GM18870 (cell line): ENCODE results near the gene LMOD2.

Experiments
- ATAC-seq: cut with Tn5 transposase; IDR thresholded peaks from one replicate; pipeline ENCODE4 v1.9.1; 2021; ENCODE audit warnings: moderate library complexity; ENCODE audit not compliant: unreplicated experiment

LMOD2 gene

GRCh38 chr7:123666492-123666891, 10.8 kb downstream of the LMOD2 start:
- no peak for ATAC-seq

GRCh38 chr7:123669485-123669884, 13.8 kb downstream of the LMOD2 start:
- no peak for ATAC-seq

DNA sequence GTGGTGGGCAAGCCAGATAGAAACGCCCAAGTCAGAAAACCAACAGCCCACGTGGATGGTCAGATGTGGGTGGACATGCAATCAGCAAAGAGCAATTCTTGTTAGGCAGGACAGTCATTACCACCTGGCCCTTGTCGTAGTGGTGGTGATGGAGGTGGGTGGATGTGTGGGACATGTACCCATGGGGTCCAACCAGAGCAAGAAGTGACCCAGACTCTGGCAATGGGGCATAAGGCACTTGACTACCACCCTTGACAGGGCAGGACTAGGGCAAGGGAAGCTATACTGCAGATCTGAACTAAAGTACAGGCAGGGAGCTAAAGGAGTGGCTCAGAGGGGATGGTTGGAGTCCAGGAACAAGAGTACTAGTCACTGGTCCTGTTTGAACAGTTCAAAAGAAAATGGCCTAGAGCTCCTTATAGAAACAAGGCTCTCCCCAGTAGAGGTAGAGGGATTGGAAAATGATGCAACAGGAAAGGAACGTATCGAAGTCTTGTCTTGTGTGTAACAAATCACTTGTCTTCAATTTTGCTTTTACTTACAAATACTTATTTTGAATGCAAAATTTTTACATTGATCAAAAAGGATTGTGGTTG, 17.6 kb downstream of the LMOD2 start:
- ATAC-seq = no peak

DNA sequence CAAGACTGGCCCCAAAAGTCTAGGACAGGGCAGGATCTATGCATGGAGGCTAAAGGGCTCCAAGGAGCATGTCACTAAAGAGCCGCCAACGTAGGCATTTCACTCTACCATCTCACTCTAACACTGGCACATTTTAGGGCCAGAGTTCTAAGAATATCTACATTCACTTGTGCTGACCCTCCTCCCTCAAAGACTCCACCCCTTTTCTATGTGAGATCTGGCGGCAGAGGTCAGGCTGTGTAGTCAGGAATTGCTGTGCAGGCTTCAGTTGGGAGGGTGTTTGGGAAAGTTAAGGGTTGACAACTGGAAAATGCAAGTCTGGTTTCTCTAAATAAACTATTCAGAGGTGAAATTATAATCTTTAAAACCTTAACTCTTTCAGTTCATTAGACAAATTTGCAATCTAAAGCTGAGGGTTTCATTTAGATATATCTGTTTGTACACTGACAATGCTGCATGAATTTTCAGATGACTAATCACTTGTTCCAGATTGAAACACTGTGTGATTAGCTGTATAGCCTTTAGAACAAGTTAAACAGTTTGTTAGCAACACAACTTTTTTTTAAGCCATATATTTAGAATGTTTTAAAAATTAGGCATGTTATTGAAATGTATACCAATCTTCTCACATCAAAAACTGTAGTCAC, 18.2 kb downstream of the LMOD2 start:
- ATAC-seq = no peak

- no peak for ATAC-seq
Observed at GRCh38 chr7:123674399-123675180, 18.9 kb downstream of the LMOD2 start.

GRCh38 chr7:123675181-123675473, 19.5 kb downstream of the LMOD2 start:
- ATAC-seq = no peak

GRCh38 chr7:123677061-123677715, 21.5 kb downstream of the LMOD2 start:
- ATAC-seq = no peak

DNA sequence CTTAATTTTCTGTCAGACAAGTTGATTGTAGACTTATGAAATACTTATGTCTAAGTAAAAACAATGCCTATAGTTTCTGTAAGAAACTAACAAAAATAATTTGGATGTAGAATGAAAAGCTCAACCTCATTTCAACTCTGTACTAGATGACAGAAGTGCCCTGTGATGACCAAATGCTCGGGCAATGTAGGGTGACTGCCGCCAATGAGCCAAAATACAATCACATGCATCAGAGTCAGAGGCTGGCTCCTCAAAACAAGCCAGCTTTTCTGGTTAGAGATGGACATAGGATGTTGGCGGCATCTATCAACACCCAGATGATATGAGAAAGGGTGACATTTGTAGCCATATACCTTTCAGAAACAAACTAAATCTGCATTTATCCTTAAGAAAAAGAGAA, 23.9 kb downstream of the LMOD2 start:
- ATAC-seq = no peak

DNA sequence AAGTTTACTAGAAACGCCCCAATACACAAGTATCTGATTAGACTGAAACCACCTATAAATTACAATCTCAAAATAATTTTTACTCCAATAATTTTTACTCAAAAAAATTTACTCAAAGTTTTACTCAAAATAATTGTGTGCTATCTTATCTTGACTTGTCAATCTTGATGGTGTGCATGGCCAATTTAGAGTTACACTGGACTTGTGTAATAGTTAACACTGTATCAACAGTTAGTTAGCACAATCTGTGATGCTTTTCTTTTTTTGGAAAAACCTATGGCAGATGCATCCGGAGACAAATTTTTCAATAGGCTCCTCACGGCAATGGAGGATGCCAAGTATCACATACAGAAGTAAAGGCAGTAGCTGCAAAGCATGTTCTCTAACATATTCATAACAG, 24.9 kb downstream of the LMOD2 start:
- no peak for ATAC-seq

DNA sequence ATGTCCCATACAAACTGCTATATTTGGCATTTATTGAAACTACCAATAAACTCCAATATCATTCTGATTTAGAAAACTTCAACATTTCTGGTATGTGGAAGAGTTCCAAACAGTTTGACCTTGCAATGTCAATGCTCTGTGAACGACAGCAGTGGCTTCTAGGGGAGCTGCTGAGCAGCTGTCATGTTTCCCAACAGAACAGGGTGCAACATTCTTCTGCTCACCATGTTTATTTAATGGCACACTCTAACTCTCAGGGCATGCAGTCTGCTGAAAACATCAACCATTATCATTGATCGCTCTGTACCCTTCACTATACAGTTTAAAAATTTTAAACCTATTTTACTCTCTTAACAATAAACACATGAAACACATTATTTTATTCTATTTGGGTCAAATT, 25.9 kb downstream of the LMOD2 start:
- ATAC-seq = no peak

- ATAC-seq = peak; percentile 63
Observed at GRCh38 chr7:123682690-123683089, 27.0 kb downstream of the LMOD2 start.

DNA sequence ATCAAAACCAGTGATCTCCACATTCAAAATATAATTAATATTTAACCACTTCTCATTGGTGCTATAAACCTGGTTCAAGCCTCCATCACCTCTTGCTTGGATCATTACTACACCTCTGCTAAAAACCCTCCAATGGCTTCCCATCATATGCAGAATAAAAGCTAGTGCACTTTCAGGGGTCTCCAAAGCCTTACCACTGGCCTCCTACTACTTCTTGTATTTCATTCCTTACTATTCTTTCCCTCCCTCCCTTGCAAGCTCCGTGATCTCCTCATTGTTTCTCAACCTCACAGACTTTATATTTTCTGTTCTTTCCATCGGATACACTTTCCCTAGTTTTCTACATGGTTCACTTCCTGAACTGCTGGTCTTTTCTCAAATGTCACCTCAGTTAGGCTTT, 31.5 kb downstream of the LMOD2 start:
- ATAC-seq = no peak

GRCh38 chr7:123687727-123688126, 32.1 kb downstream of the LMOD2 start:
- ATAC-seq = no peak

GRCh38 chr7:123689250-123689649, 33.6 kb downstream of the LMOD2 start:
- no peak for ATAC-seq

GRCh38 chr7:123690550-123690949, 34.9 kb downstream of the LMOD2 start:
- ATAC-seq = no peak

- no peak for ATAC-seq
Observed at GRCh38 chr7:123692471-123692877, 36.8 kb downstream of the LMOD2 start.

- no peak for ATAC-seq
Observed at GRCh38 chr7:123695944-123696677, 40.4 kb downstream of the LMOD2 start.

GRCh38 chr7:123705211-123705901, 49.7 kb downstream of the LMOD2 start:
- no peak for ATAC-seq

DNA sequence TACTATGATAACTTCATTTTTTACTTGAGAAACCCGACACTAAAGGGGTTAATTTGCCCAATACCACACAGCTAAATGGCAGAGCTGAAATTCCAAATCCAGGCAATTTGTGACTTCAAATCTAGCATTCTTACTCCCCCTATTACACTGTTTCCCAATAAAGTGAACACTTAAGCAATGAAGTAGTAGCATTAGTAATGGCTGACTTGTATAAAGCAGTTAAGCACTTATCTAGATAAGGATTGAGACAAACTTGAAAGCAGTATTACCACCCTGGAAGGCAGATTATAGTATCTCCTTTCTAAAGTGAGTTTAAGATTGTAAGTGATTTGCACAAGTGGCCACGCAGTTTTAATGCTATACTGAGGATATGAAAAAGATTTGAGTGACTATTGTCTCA, 53.9 kb downstream of the LMOD2 start:
- no peak for ATAC-seq

DNA sequence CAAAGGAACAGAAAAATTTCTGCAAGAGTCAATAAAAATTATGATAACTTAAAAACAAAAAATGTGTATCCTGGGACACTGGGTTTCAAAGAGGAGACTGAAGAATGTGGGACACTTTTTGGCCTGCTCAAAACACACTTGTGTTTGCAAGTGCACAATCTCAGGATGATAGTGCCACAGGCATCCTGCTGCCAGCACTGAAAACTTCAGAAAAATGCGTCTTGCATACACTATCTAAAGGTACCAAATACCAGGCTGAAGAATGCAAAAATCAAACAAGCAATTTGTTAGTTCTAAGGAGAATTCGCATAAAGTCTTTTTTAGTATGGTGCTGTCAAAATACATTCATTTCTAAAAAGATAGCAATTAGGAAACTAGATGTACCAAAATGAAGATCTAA, 55.0 kb downstream of the LMOD2 start:
- no peak for ATAC-seq

DNA sequence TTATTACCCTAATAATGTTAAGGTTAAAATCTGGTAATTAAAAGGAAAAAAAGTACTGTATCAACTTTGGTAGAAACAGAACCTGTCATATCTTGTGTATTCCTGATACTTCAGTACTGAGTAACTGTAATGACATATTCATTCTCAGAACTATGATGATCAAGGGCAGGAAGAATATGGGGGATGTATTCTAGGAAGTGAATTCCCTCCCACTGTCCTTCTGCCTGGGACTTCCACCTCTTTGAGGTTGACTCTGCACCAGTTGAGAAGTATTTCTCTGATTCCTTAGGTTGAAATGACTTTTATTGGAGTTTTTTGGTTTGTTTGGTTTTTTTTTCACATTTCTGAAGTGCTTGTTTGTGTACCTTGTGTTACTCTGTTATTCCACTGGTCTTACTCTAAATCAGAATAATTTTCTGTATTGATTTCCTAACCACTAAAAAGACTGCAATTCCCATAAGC, 56.2 kb downstream of the LMOD2 start:
- ATAC-seq = no peak
